HG03439 (cell line): ENCODE data around the gene ODAD2.
"Not testable (repeated sequence)": the region's sequence is repeated elsewhere in the genome, so short reads cannot be mapped to it uniquely, and the experiment has no call there.

Source experiments
- ATAC-seq: cut with Tn5 transposase; IDR thresholded peaks from one replicate; pipeline ENCODE4 v1.9.1; 2021; ENCODE audit warnings: mild to moderate bottlenecking, moderate library complexity; ENCODE audit not compliant: unreplicated experiment

The ODAD2 gene

DNA sequence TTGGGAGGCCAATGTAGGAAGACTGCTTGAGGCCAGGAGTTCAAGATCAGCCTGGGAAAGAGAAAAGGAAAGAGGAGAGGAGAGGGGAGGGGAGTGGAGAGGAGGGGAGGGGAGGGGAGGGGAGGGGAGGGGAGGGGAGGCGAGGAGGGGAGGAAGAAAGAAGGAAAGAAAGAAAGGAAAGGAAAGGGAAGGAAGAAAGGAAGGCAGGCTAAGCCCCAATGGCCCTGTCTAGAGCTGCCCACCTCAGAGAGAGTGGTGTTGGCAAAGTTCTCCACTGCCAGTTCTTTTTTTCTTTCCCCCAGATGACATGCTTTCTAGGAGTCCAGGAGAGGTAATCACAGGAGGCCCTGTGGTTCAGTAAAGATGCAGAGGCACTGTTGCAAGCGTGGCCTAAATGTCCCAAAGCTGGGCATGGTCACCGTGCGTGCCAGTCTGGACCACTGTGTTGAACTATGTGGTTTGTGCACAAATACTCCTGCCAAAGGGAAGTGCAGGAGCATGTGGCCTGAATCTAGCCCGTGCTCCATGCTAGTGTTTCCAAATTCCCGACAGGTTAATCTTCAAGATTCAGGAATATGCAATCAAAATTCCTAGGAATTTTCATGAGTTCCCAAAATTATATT lies 39.7 kb downstream of the ODAD2 start:
- ATAC-seq, result no peak

DNA sequence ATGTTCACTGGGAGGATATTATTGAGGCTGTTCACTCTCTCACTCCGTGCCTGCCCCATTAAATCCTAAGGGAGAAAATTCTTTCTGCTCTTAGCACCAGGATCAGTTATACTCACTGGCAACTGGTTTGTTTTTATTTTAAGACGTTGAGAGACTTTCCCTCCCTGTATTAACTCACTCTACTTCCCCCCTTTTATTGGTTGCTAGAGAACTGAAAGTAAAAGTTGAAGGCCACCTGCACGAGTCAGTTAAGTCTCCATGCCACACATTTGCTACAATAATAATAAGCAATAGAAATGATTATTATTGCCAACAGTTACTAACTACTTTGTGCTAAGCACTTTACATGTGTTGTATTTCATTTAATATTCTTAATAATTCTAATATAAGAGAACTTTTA lies 40.5 kb downstream of the ODAD2 start:
- not testable (repeated sequence) for ATAC-seq

DNA sequence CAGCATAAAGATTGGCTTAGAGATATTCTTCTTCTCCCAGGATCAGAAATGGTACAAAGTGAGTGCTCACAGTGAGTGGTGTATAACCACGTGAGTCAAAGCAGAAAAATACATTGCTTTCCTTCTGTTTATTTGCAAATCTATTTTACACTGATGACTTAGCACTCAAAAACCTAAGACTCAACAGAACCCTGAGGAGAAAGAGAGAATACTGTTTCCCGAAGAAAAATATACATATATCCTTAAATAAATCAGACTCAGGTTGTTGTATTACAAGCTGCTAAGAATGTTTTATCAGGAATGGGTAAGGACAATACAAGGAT lies 48.7 kb downstream of the ODAD2 start:
- no peak for ATAC-seq

DNA sequence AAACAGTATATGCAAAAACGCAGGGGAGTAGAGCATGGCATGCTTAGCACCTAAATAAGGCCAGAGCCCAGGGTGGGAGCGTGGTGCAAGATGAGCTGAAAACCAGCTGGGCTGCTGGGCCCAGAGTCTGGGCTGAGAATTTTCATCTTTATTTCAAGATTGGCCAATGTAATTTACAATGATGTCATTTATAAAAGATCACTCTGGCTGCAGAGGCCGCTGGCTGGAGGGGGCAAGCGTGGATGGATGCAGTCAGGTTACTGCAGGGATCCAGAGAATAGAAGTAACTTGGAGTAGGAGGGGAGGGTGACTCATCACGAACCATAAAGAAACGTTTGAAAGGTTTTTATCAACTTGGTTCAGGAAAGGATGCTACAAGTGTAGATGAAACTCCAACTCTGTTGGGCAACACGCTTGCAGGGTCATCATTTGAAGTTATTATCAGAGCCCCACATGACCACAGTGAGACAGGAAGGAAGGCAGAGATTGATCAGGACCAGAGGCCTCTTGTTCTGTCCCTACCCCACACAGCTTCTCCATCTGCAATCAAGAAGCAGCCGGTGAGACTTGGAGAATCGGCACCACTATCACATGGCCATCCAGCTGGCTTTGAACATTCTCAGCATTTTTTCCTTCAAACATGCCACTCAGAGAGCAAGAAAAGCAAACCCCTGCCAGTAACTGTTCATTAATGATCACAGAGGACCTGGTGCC lies 49.2 kb downstream of the ODAD2 start:
- ATAC-seq, result no peak

DNA sequence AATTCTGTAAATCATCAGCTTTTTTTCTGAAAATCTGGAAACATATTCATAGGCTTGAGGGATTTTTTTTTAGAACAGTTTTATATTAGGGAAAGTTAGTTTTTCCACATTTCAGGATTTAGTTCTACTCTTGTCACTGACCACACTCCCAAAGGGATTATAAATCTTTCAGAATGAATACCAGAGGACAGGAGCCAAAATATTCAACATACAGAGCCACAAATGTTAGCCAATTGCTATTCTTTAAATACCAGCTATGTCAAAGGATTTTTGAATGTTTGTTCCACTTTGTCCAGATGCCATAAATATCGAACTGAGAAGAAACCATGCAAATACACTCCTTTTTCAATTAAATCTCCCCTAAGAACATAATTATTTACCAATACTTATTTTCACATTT lies 50.7 kb downstream of the ODAD2 start:
- ATAC-seq, result no peak

DNA sequence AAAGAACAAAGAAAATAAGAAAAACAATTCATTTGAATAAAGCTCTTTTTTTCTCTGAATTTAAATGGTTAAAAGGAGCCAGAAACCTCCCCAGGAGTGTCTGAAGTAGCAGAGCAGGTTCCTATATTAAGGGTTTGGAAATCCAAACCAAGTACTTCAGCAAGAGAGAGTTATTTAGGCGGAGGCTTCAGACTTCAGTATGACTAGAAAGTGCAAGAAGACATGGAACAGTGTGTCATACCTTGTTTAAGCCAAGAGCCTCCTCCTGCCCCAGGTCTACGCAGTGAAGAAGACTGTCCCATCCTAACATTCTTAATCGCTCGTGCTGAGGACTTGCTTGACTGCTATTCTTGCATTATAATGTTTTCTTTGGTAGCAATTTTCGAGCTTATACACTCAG lies 51.3 kb downstream of the ODAD2 start:
- no peak for ATAC-seq

DNA sequence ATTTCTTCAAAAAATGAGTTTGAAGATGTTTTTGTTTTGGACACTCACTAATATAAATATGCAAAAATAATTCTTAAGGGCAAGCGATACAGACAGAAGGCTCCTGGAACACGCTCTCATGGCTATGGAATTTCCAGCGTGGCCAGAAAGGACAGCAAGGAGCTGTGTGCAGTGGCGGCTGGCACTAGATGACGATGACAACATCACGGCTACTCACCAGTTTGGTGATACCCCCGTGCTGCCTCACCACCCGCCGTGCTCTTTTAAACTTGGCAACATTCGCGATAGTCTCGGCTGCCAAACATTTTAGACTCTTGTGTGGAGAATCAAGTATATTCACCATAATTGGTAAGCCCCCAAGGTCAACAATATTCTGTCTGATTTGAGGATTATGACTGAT lies 54.9 kb downstream of the ODAD2 start:
- ATAC-seq, result no peak

DNA sequence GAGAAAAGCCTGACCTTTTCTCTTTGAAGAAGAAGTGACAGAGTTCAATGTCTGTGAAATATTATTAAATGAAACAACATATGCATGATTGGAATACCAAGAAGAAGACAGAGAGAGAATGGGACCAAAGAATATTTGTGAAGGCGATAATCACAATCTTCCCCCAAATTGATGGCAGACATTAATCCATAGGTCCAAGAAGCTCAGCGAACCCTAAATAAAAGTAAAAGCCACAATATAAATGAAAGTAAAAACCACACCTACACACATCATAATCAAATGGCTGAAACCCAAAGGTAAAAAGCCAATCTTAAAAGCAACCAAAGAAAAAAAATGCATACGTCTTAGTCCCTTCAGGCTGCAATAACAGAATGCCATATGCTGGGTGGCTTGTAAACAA lies 84.0 kb downstream of the ODAD2 start:
- no peak for ATAC-seq

DNA sequence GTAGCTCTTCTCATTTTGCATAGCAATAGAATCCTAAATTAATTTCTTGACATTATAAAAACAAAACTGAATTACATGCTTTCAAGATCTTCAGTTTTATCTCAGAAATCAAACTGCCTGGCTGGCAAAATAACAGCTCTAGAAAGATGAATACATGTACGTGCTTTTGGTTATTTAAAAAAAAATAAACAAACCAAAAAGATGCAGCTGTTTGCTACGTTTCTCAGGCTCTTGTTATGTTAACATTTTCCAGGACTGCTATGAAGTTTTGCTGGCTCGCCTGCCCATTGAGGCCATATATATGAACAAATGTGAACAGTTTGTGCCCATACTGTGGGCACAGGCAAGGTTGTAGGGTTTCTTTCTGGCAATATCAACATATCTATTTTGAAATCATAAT lies 86.6 kb downstream of the ODAD2 start:
- ATAC-seq, result no peak

DNA sequence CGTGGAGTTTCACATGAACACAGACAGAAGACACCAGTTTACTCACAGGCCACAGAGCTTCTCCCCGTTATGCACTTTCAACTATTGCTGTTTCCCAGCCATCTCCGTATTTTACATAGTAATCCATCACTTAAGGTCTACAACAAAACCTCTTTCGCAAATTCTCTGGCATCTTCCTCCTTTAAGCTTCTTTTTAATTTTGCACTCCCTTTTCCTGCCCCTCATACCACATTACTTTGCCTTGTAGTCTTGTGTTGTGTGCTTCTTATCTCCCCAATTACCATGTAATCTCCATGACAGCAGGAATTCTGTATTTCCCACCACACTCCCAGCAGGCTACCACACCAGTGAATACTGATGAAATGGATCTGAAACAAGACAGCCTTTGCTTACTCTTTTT lies 87.3 kb downstream of the ODAD2 start:
- no peak for ATAC-seq

DNA sequence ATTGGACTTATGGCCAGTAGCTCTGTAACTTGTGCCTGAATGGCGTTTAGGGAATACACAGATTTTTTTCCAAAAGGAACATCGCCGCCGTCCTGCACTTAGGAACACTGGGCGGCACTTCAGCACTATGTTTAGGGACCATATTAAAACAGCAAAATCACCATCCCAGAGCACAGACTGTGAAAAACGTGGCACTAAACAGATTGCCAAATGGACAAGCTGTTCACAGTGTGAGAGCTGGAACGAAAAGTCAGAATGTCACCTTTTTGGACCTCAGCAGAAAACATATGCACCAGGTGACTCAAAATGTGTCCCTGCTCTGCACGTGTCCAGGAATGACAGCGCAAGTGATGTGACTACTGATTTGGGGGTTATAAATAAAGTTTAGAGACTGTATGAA lies 87.9 kb downstream of the ODAD2 start:
- no peak for ATAC-seq

DNA sequence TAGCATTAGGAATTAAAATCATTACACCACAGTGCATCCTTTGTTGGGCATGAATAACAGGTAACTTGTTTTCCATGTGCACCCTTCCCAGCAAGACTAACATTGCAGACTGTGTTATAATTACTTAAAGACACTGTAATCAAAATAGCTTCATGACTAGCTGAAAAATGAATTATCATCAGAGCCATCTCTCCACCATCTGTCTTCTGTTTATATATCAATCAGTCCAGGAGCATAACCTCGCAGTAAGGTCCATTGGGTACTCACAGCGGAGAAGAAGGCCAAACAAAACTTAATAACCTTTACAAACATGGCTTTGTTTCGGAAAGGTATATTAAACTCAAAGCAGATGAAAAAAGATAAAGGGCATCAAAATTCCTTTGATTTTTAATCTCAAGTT lies 90.6 kb downstream of the ODAD2 start:
- ATAC-seq, result no peak

DNA sequence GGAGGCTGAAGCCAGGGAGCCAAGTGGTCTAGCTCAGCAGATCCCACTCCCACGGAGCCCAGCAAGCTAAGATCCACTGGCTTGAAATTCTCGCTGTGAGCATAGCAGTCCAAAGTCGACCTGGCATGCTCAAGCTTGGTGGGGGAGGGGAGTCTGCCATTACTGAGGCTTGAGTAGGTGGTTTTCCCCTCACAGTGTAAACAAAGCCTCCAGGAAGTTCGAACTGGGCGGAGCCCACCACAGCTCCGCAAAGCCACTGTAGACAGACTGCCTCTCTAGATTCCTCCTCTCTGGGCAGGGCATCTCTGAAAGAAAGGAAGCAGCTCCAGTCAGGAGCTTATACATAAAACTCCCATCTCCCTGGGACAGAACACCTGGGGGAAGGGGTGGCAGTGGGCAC lies 99.4 kb downstream of the ODAD2 start:
- ATAC-seq, result not testable (repeated sequence)

DNA sequence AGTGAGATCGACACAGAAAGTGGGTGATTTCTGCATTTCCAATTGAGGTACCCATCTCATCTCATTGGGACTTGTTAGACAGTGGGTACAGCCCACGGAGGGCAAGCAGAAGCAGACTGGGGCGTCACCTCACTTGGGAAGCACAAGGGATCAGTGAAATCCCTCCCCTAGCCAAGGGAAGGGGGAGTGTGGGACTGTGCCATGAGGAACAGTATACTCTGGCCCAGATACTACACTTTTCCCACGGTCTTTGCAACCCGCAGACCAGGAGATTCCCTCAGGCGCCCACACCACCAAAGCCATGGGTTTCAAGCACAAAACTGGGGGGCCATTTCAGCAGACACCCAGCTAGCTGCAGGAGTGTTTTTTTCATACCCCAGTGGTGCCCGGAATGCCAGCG lies 99.8 kb downstream of the ODAD2 start:
- no peak for ATAC-seq

DNA sequence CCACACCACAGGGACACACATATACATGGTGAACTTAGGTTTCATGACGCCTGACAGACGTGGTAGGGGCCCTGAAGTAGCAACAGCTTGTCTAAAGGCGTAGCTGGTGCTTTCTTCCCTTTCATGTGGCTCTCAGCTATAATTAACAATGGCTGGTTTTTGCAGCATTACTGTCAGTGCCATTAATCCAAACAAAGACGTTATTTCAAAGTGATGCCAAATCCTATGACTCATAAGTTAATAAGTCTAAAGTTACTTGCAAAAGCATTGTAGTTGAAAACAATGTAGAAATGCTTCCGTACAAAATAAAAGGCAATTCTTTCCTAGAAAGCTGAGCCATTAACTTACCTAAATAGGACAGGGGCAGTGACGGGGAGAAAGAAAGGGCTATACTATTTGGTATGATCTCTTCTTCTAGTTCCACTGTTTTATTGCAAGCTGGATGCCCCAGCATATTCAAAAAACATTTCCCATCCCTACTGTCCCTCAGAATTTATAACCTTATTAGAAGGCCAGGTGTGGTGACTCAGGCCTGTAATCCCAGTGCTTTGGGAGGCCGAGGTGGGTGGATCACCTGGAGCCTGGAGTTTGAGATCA lies 105.4 kb downstream of the ODAD2 start:
- ATAC-seq, result no peak

DNA sequence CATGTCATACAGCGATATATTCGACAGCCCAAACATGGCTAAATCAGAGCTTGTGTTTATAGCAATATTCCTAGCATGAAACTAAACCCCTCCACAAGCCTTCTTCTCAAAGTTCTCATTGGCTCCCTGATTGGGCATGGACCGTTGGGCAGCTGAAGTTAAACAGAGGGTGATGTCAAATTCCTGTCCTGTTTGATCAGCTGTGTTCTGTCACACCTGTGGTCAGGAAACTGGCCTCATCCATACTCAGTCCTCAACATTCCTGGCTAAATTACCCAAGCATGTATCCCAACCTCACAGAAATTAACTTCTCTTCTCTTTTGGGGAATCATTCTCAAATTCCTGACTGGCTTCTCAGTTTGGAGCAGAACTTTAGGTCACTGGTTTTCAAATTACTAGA lies 107.9 kb downstream of the ODAD2 start:
- ATAC-seq, result no peak

DNA sequence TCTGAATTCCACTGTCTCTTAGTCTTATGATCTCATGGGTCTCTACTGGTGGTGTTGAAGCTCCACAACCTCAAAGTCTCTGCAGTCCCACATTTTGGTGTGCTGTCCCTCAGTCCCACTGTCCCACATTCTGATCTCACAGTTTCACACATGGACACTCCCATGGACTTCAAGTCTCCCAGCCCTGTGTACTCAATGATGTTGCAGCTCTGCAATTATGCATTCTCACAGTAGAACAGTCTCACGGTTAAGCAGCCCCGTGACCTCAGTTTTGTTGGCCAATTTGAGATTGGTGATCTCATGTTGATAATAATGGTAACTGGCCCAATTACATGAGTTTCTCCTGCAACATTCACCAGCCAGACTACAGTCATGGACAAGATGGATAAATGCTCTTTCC lies 109.4 kb downstream of the ODAD2 start:
- ATAC-seq, result no peak

DNA sequence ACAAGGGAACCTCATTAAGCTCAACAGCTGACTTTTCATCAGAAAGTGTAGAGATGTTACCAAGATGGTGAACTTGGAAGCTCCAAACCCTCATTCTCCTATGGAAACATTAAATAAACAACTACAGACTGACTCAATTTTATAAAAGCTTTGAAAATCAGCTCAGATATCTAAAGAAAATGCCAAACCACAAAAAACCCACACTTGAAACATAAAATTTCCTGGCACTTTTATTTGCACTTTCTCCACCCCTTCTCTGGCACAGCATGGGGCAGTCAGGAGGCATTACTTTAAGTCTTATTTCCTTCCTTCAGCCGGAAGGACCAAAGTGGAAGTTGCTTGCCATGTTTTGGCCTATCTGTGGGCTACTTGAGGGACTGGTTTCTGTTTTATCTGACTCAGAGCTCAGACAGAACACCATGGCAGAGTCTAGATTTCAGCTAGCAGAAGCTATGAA lies 114.7 kb downstream of the ODAD2 start:
- no peak for ATAC-seq

DNA sequence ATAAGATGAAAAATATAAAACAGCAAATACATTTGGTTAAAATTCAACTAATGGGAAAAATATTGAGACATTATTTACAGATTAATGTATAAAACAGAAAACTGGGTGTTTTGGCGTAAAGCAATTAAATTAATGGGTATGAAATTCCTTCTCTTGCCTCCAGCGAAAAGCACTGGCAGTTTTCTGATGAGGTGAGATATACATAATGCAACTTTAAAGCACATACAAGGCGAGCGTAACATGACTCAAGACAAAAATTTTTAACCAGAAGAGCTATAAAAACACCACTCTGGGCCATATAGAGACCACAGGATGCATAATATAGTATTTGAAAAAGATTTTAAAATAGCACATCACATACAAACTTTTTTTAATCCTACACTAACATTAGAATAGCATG lies 120.6 kb downstream of the ODAD2 start:
- ATAC-seq, result no peak

DNA sequence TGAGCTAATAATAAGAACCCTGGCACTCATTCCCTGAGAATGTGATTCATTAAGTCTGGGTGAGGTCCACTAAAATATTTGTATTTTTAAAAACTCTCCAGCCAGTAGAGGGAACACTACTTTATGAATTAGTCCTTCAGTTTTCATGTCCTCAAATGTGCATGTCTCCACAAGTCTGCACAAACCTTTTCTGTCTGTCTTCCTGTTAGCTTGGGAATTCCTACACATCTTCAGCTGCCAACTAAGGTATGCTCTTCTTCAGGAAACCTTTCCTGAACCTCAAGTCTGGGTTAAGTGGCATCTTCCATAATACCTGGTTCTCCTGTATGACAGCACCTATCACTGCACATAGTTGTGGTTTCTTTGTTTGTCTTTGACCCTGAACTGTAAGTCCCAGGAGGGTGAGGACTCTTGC lies 133.7 kb downstream of the ODAD2 start:
- no peak for ATAC-seq

DNA sequence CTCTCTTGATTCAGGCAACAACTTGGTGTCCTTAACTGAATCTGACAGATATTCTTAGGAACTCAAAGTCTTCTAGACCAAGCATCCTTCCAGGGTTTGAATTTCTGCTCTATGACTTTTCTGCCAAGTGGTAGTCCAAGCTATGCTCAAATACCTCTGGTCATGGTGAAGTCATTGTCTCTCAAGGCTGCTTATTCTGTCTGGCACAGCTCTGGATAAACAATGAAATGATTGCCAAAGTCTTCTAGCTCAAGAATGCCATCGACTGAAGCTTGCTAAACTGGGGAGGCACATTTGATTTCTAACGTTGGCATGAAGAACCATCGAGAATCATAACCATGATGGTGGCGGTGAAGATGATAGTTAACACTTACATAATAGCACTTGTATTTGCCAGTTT lies 137.1 kb downstream of the ODAD2 start:
- ATAC-seq, result no peak

DNA sequence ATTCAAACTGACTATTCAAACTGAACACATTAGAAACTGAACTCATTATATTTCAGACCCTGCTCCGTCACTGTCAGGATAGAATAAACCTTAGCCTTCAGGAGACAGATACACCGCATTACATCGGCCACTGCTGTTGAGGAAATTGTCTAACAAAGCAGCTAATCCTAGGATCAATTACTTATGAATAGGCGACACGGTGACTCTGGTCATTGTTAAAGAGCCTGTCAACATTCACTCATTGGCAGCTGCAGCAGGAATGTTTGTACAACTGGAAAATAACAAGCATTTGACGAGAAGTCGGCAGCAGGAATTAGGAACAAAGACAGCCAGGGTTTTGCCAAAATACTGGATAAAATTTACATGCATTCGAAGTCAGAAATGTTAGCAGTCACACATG lies 141.3 kb downstream of the ODAD2 start:
- ATAC-seq, result no peak

DNA sequence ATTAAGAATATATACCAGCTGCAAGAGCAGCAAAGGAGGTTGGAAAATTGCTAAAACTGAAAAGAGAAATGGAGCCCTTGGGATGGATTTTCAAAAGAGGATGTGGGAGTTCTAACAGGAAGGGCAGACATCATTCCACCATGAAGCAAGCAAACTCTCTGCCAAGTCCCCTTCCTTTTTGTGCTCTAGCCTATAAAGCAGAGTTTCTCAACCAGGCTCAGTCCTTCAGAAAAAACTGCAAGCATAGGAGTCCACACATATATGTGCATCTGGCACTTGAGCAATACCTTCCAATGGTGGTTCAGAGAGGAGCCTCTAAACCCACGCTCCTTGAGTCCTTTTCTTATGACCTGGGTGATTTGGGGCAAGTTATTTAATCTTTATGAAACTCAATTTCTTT lies 154.7 kb downstream of the ODAD2 start:
- no peak for ATAC-seq
